IMR-90 (cell line): ENCODE measurements around the gene ACSM3.

ENCODE experiments used
- BHLHE40 ChIP-seq: fragments of 150-350 bp; IDR thresholded peaks from 2 replicates; pipeline ENCODE4 v1.6.1; 2016; ENCODE audit warnings: mild to moderate bottlenecking, low read depth, low read length
- CEBPB ChIP-seq: IDR thresholded peaks from 2 replicates; pipeline ENCODE4 v1.6.1; 2012; ENCODE audit warnings: low read depth, low read length, improper control_type of control experiment
- CHD1 ChIP-seq: IDR thresholded peaks from 2 replicates; pipeline ENCODE4 v1.6.1; 2012; ENCODE audit warnings: low read depth, low read length, improper control_type of control experiment
- FOS ChIP-seq: fragments of 150-350 bp; IDR thresholded peaks from 2 replicates; pipeline ENCODE4 v1.6.1; 2016; ENCODE audit warnings: low read depth, low read length
- MAFK ChIP-seq: IDR thresholded peaks from 2 replicates; pipeline ENCODE4 v1.6.1; 2012; ENCODE audit warnings: low read depth, low read length, improper control_type of control experiment
- MXI1 ChIP-seq: IDR thresholded peaks from 2 replicates; pipeline ENCODE4 v1.6.1; 2012; ENCODE audit warnings: low read depth, mild to moderate bottlenecking, low read length, moderate library complexity, borderline replicate concordance
- NFE2L2 ChIP-seq: fragments of 150-350 bp; IDR thresholded peaks from 2 replicates; pipeline ENCODE4 v1.6.1; 2016; ENCODE audit warnings: low read depth, mild to moderate bottlenecking, low read length
- POLR2A ChIP-seq: IDR thresholded peaks from 2 replicates; pipeline ENCODE4 v1.6.1; 2012; ENCODE audit warnings: mild to moderate bottlenecking, low read depth, low read length
- RAD21 ChIP-seq: IDR thresholded peaks from 2 replicates; pipeline ENCODE4 v1.6.1; 2012; ENCODE audit warnings: low read length, improper control_type of control experiment
- RCOR1 ChIP-seq: IDR thresholded peaks from 2 replicates; pipeline ENCODE4 v1.6.1; 2012; ENCODE audit warnings: mild to moderate bottlenecking, low read length, improper control_type of control experiment; ENCODE audit not compliant: insufficient replicate concordance
- SMC3 ChIP-seq: fragments of 150-350 bp; IDR thresholded peaks from 2 replicates; pipeline ENCODE4 v1.6.1; 2016; ENCODE audit warnings: low read depth, mild to moderate bottlenecking, antibody characterized with exemption, low read length, moderate library complexity
- TF ChIP-seq, protein P1 (sequence below): conservative IDR thresholded peaks from 2 replicates; pipeline ENCODE4 v1.5.1; 2012; ENCODE audit warnings: mild to moderate bottlenecking, low read depth, low read length, improper control_type of control experiment
- TF ChIP-seq, protein P2 (sequence below): fragments of 150-350 bp; IDR thresholded peaks from 2 replicates; pipeline ENCODE4 v1.6.1; 2016; ENCODE audit warnings: low read depth, mild to moderate bottlenecking, low read length, moderate library complexity, borderline replicate concordance

DNA sequence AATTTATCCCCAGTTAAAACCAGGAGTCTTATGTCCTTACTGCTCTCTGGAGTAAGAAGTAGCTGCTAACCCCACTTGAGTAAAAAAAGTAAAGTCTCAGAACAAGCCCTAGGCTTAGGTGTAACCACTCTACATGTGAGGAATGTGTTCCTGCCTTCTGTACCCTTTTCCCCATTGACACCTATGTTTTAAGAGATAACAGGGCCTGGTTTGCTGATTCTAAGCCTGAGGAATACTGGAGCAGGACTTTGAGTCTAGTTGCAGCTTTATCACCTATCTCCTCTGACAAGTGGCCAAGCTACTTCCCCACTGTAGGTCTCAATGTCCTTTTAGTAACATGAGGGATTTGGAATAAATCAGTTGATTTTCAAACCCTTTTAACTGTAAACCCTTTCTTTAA lies 82.7 kb downstream of the ACSM3 start:
- TF ChIP-seq, protein P1, sequence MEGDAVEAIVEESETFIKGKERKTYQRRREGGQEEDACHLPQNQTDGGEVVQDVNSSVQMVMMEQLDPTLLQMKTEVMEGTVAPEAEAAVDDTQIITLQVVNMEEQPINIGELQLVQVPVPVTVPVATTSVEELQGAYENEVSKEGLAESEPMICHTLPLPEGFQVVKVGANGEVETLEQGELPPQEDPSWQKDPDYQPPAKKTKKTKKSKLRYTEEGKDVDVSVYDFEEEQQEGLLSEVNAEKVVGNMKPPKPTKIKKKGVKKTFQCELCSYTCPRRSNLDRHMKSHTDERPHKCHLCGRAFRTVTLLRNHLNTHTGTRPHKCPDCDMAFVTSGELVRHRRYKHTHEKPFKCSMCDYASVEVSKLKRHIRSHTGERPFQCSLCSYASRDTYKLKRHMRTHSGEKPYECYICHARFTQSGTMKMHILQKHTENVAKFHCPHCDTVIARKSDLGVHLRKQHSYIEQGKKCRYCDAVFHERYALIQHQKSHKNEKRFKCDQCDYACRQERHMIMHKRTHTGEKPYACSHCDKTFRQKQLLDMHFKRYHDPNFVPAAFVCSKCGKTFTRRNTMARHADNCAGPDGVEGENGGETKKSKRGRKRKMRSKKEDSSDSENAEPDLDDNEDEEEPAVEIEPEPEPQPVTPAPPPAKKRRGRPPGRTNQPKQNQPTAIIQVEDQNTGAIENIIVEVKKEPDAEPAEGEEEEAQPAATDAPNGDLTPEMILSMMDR: no peak
- no peak for TF ChIP-seq CEBPB
- no peak for TF ChIP-seq POLR2A
- no peak for TF ChIP-seq BHLHE40
- TF ChIP-seq MAFK: no peak
- no peak for TF ChIP-seq NFE2L2
- TF ChIP-seq RAD21: no peak
- TF ChIP-seq, protein P2, sequence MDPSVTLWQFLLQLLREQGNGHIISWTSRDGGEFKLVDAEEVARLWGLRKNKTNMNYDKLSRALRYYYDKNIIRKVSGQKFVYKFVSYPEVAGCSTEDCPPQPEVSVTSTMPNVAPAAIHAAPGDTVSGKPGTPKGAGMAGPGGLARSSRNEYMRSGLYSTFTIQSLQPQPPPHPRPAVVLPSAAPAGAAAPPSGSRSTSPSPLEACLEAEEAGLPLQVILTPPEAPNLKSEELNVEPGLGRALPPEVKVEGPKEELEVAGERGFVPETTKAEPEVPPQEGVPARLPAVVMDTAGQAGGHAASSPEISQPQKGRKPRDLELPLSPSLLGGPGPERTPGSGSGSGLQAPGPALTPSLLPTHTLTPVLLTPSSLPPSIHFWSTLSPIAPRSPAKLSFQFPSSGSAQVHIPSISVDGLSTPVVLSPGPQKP: no peak
- TF ChIP-seq FOS: no peak
- no peak for TF ChIP-seq CHD1
- no peak for TF ChIP-seq RCOR1
- TF ChIP-seq SMC3: no peak
- TF ChIP-seq MXI1: no peak
